Inflammatory macrophage (primary cell): ENCODE data around the gene TMEM121B.
"Not testable (repeated sequence)": the region's sequence is repeated elsewhere in the genome, so short reads cannot be mapped to it uniquely, and the experiment has no call there.

Experiments
- DNase-seq, 2 donors: peaks; one replicate each; pipeline ENCODE4 v3.0.0-alpha.2; 2020 to 2022
- total RNA-seq, 18 experiments: gene quantifications; one replicate each; lab custom pipeline; 2026; ENCODE audit warnings: mixed read lengths in 6 of 18, inconsistent platforms in 2 of 18; lab: John Stamatoyannopoulos, UW

The TMEM121B gene
- 2.3 to 36.8 (median 11.0) reads per million in 18 experiments for total RNA-seq

- peak; percentile 83 to 85 for DNase-seq
Measured at GRCh38 chr22:17121233-17122195, at the start of gene TMEM121B. Gene TMEM121B (minus strand): TSS chr22:17121360. CDS start chr22:17121127, 233 bp downstream.

- DNase-seq: no peak
Measured at GRCh38 chr22:17167486-17167885, 46.3 kb upstream of the TMEM121B start.

GRCh38 chr22:17164392-17165024 lies 43.3 kb upstream of the TMEM121B start:
- DNase-seq: peak in 1 of 2 donors; percentile 22

GRCh38 chr22:17162731-17163130 lies 41.6 kb upstream of the TMEM121B start:
- no peak for DNase-seq

GRCh38 chr22:17161991-17162390 lies 40.8 kb upstream of the TMEM121B start:
- DNase-seq: no peak

- peak; percentile 13 to 21 for DNase-seq
Measured at GRCh38 chr22:17159504-17159951, 38.4 kb upstream of the TMEM121B start.

- DNase-seq: peak; percentile 86 to 92
Measured at GRCh38 chr22:17158568-17159503, 37.7 kb upstream of the TMEM121B start, which contains the start of gene HDHD5. Gene HDHD5 (minus strand): TSS chr22:17159277. CDS start chr22:17159251, 26 bp downstream.

GRCh38 chr22:17158176-17158567 lies 37.0 kb upstream of the TMEM121B start:
- DNase-seq: no peak

- no peak for DNase-seq
Measured at GRCh38 chr22:17157714-17158113, 36.6 kb upstream of the TMEM121B start.

GRCh38 chr22:17155941-17156340 lies 34.8 kb upstream of the TMEM121B start:
- DNase-seq: peak in 1 of 2 donors; percentile 13

- DNase-seq: no peak
Measured at GRCh38 chr22:17152971-17153370, 31.8 kb upstream of the TMEM121B start.

GRCh38 chr22:17152340-17152739 lies 31.2 kb upstream of the TMEM121B start:
- DNase-seq: no peak

- DNase-seq: no peak
Measured at GRCh38 chr22:17149076-17149815, 28.1 kb upstream of the TMEM121B start.

- not testable (repeated sequence) for DNase-seq
Measured at GRCh38 chr22:17147458-17147857, 26.3 kb upstream of the TMEM121B start.

GRCh38 chr22:17145021-17145680 lies 24.0 kb upstream of the TMEM121B start:
- DNase-seq: no peak

GRCh38 chr22:17143826-17144225 lies 22.7 kb upstream of the TMEM121B start:
- DNase-seq: no peak

GRCh38 chr22:17143101-17143500 lies 21.9 kb upstream of the TMEM121B start:
- no peak for DNase-seq

- DNase-seq: peak; percentile 52 to 74
Measured at GRCh38 chr22:17140826-17141766, 19.9 kb upstream of the TMEM121B start.

- no peak for DNase-seq
Measured at GRCh38 chr22:17140022-17140421, 18.9 kb upstream of the TMEM121B start.

GRCh38 chr22:17138513-17138912 lies 17.4 kb upstream of the TMEM121B start:
- no peak for DNase-seq
